DMS79 (cell line): ENCODE data around the gene UBR2.

Experiments used
- DNase-seq: peaks from one replicate; lab custom pipeline; 2025; lab: John Stamatoyannopoulos, UW

UBR2 gene

DNA sequence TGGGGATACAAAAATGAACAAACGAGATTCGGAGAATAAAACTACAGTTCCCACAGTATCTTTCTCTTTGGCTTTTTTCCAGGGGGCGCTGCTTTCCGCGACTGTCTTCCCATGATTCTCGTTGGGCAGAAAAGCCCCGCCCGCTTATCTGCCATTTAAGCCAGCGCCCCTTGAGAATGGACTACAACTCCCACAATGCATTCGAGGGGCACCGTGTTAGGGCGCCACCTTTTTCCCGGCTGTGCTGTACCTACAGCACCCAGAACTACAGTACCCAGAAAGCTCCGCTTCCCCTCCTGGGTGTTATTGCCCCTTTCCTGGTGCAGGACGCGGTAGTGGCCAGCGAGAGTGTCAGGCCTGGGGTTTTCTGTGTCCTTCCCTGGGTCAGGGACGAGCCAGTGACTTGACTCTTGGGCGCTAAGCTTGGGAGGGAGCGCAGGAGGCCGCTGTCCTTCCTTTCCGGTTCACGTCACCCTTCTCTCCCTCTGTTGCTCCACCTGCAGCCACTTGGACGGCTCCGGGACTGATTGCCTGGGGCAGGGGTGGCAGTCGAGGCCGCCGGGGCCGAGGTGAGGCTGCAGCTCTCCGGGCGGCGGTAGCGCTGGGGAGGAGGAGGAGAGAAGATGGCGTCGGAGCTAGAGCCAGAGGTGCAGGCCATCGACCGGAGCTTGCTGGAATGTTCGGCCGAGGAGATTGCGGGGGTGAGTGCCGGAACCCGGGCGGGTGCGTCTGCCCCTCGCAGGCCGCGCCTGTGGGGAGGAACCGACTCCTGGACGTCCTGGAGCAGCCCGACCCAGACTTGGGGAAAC is at the start of gene UBR2:
TSS of gene UBR2 (plus strand) at position 333 of the 809 bp plus-strand sequence. CDS start at position 624, 291 bp downstream.
- peak; percentile 99 for DNase-seq

GRCh38 chr6:42514745-42515144 is 49.1 kb upstream of the UBR2 start:
- no peak for DNase-seq

DNA sequence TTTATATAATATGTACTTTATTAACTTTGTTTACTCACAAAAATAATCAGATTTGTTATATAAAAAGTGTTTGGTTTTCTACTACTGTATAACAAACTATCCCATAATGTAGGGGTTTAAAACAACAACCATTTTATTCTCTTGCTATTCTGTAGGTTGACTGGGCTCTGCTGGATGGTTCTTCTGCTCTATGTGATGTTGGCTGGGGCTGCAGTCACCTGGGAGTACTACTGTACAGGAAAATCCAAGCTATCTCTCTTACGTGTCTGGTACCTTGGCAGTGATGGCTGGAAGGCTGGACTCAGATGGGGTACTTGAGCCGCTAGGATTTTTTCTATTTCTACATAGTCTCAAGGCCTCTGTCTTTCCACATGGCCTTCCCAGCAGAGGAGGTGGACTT is 44.0 kb upstream of the UBR2 start:
- no peak for DNase-seq

DNA sequence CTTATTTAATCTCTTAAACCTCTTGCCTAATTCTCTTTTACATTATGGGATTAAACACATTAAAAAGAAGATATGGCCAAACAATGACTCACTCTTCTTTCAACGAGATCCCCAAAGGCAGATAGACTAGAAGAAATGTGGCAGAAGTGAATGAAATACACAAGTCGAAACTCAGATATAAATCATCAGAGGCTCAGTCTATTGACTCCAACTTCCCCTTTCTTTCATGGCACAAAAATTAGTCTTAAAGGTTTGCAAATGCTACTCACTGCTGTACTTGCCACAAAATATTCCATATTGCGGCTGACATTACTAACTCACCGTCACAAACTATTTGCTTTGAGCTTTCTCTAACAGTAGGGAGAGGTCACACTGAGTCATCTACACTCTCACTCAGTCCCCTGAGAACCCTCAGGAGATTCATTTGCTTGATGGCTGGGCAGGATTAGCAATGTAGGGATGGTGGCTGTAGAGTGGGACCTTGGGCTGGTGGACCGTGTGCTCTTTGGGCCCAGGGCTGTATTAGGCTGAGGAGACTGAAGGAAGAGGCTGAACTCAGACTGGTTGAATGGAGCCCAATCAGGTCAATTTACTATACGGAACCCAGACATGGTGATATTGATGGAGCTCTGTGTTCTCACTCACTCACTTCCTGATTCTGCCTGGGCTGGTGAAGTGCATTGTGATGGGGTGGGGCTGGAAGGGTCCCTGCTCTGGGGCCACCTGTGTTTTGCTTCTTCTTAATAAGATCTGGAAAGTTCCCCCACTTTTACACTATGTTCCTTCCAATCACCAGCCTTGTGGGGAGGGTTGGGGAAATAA is 42.8 kb upstream of the UBR2 start:
- DNase-seq, result no peak

DNA sequence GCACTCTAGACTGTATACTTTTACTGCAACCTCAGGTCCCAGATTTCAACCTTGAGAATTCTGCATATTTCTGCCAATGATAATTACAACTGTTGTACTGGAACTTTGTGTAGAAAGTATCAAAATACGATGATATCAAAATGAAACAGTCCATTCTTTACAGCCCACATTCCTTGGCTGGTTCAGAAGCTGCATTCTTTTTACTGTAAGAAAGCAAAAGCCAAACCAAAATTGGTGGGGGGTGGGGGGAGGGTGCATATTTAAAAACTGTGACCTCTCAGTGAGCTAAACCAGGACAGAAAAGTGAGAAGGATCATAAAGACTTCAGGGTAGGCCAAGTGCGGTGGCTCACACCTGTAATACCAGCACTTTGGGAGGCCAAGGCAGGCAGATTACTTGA is 41.8 kb upstream of the UBR2 start:
- no peak for DNase-seq

- no peak for DNase-seq
Measured at GRCh38 chr6:42522942-42523814, 40.7 kb upstream of the UBR2 start.

DNA sequence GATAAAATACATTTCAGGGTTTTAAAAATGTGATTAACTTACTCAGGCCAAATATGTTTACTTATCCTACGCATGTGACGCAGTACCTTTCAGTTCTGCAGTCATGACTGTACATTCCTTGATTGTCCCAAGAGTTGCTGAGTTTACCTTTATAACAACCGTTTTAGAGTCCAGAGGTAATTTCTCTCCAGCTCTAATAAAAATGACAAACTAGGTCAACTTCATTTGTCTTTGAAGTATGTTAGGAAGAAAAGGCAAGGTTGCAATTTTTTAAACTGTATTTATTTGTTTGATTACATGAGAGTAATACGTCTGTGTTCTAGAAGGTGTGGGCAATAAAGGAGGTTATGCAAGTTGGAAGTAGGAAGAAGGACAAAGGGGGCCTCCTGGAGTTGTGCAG is 38.6 kb upstream of the UBR2 start:
- no peak for DNase-seq

- DNase-seq, result no peak
Measured at GRCh38 chr6:42526616-42527015, 37.2 kb upstream of the UBR2 start.

GRCh38 chr6:42527204-42527603 is 36.6 kb upstream of the UBR2 start:
- DNase-seq, result no peak

GRCh38 chr6:42530296-42530695 is 33.5 kb upstream of the UBR2 start:
- DNase-seq, result no peak

DNA sequence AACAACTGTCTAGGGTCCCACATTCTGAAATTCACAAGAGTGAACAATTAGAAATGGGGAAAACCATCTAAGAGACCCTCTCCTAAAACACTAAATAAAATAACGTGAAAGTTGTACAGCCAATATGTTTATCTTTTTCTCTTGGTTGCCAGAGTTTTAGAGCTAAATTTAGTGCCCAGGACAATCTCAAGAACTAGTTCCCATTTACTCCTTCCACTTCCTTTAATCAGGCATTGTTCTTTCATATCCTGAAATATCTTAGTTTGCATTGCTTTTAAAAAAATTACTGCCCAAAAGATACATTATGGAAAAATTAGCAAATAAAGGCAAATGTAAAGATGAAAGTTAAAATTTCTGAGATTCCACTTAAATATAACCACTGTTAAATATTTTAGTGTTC is 33.1 kb upstream of the UBR2 start:
- DNase-seq, result no peak

DNA sequence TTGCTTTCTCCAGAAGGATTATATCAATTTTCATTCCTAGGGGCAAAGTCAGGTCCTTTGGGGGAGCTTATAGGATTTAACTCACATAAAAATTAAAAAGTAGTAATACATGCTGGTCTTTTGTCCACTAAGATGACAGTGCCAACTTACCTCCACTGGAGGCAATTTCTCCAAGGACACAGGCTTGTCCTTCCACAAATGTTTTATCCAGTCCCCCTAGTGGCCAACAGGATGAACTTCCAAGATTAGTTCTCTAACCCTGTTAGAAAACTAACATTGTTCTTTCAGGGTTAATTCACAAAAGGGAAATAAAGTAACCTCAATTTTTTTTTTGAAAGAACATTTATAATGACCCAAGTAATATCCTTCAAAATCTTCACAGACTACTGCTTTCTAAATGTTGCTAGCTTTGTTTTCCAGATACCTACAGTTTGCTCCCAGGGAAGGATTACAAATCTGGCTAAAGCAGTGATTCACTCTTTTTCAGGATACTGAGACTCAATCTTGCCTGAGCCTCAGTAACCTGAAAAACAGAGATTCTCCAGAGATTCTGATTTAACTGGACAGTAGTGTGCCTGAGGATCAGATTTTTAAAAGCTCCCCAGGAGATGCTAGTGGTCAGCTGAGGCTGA is 31.7 kb upstream of the UBR2 start:
- DNase-seq, result peak; percentile 6

DNA sequence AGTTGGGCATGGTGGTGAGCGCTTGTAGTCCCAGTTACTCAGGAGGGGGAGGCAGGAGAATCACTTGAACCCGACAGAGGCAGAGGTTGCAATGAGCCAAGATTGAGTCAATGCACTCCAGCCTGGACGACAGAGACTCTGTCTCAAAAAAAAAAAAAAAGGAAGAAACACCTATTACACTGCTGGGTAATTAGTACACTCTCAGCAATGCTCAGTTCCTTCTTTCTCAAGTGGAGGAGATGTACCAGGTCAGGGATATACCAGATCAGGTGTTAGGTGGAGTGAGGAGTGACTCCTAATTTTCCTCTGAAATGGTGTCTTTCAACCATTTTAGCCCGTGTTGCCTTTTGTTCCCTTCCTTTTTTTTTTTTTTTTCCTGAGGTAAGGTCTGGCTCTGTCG is 30.0 kb upstream of the UBR2 start:
- no peak for DNase-seq

DNA sequence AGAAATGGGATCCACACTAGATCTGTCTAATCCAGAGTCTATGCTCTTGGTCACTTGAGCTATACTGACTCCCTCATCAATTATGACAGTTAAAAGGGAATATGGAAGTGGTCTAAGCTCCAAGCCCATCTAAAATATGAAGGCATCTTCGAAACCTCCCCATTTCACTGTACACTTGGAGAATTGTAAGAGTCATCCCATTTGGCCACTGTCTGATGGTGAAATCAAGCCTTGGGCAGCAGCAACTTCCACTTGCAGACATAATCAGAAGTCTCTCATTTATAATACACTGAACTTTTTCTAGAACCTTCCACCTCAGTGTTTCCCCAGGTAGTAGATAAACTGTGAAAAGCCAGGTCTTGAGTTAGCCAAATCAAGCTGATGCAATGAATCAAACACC is 26.3 kb upstream of the UBR2 start:
- DNase-seq, result no peak

DNA sequence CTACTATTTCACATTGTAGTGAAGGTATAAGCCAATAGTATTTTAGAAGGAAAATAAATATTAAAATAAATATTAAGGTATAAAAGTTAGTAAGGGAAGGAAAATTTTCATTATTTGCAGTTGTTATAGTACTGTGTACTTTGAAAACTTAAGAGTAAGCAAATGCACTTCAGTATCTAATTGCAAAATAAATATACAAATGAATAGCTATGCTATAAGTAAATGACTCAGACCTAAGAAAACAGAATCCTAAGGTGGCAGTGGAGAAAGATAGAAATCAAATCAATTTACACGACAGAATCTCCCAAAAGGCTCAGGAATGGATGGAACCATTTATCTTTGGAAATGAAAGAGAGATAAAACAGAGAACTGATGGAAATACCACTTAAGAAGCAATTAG is 24.7 kb upstream of the UBR2 start:
- no peak for DNase-seq

DNA sequence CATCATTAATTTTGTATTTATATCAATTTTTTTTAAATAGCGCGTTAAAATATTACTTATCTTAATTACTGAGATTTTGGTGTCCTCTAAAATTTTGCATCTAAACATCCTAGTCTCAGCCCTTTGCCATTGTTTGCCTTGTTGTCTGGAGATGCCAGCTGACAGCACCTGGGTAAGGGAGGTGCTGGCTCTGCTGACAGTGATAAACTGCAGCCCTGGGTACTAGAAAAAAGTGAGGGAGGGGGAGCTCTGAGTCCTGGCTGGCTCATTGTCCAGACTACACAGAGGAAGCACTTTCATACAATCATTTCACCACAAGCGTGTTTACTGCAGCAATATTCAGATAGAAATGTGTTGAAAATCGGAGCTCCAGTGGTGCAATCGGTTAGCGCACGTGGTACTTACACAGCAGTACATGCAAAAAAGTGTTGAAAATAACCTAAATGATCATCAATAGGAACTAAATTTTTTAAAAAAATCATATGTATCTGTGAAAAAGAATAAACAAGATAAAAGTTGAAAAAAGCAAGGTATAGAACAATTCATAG is 18.5 kb upstream of the UBR2 start:
- no peak for DNase-seq

DNA sequence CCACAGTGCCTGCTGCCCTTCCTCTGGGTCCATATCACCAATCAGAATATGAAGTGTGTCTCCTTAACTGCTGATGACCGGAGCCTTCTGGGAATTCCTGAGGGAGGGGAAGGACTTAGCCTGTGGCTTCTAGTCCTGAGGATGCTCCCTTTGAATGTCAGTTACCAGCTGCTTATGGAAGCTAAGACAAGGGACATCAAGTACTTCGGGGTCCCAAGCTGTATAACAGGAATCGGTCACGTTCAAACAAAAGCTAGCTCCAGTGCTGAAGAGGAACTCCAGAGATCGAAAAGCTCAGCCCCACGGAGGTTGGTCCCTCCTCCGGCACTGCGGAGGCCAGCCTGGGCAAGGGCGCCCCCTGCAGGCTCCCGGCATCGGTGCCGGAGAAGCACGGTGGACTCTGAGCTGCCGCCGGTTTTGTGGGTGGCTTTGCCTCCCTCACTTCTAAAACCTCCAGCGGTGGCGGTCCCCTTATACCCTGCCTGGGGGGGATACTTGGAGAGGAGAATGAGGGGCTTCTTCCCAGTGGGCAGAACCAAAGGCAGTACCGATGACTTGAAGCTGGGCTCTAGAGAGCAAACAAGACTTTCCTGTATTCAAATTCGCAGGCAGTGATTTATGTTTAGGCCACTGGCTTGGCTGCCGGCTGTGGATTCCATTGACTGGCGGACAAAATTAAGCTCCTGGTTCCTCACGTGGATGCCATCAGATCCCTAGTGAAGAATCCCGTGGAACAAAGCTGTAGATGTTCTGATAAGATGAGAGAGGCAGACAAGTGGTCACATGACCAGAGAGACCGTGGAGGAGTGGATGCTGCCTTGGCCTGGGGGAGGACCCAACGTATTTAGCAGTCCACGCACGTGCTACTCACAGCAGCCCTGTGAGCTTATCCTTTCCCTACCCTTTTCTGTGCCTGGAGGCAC is 16.2 kb upstream of the UBR2 start:
- DNase-seq, result peak; percentile 52

DNA sequence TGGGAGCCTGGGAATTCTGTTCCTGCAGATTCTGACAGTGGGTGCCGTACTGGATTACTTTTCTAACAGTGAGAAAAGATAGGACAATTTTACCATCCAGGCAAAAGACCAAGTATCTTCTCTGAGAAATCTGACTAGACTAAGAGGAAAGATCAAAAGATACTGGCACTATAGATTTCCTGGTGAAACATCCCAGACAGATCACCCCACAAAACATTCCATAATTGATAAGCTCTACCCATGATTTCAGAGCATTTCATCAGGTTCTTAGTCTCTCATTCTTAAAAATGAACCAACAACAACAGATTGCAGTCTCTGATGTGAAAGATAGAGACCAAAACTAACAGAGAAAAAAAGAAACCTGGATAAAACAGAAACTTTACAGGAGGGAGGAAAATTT is 13.6 kb upstream of the UBR2 start:
- no peak for DNase-seq

- no peak for DNase-seq
Measured at GRCh38 chr6:42551217-42551616, 12.6 kb upstream of the UBR2 start.

DNA sequence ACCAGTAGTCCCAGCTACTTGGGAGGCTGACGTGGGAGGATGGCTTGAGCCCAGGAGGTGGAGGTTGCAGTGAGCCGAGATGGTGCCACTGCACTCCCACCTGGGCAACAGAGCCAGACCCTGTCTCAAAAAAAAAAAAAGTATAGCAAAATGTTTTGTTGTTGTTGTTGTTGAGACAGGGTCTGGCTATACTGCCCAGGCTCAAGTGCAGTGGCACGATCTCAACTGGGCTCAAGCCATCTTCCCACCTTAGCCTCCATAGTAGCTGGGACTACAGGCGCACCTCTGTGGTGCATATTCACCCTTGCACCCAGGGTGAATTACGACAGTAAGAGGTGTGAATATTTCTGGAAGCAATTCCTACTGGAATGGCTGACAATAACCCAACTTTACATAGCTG is 11.4 kb upstream of the UBR2 start:
- no peak for DNase-seq
